Embryonic facial prominence (tissue), 1 donor: ENCODE results near the gene ZNF341.

Experiments
- DNase-seq: peaks from one replicate; pipeline ENCODE4 v3.0.0-alpha.2; 2016; ENCODE audit errors: extremely low spot score

Gene ZNF341

DNA sequence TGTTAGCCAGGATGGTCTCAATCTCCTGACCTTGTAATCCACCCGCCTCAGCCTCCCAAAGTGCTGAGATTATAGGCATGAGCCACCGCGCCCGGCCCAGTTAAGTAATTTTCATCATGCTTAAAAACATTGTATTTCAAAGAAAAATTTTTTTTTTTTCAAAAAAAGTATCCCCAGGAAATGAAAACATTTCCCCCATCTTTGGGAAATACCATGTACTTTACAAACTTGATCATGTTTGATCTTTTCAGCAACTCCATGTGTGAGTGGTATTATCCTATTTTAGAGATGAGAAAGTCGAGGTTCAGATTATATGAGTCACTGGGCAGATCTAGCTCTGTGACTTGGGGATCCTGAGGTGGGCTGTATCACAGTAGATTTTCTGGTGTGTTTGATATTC is 91.2 kb downstream of the ZNF341 start:
- DNase-seq, result no peak

DNA sequence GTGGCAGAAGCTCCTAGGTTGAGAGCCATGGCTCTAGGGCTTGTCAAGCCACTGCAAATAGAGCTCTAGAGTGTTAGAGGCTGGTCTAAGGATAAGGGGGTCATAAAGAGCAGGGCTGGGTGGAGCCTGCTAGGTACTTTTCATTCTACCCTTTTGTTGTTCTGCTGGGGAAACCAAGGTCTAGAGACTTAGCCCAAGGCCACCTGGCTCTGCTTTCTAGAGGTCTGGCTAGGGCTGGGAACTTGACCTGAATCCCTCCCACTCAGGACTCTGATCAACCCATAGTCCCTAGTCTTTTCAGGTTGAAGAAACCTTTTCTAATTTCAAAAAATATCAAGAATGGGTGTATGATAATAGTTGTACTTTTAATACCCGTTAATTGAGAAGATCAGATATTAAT is 93.1 kb downstream of the ZNF341 start:
- no peak for DNase-seq

DNA sequence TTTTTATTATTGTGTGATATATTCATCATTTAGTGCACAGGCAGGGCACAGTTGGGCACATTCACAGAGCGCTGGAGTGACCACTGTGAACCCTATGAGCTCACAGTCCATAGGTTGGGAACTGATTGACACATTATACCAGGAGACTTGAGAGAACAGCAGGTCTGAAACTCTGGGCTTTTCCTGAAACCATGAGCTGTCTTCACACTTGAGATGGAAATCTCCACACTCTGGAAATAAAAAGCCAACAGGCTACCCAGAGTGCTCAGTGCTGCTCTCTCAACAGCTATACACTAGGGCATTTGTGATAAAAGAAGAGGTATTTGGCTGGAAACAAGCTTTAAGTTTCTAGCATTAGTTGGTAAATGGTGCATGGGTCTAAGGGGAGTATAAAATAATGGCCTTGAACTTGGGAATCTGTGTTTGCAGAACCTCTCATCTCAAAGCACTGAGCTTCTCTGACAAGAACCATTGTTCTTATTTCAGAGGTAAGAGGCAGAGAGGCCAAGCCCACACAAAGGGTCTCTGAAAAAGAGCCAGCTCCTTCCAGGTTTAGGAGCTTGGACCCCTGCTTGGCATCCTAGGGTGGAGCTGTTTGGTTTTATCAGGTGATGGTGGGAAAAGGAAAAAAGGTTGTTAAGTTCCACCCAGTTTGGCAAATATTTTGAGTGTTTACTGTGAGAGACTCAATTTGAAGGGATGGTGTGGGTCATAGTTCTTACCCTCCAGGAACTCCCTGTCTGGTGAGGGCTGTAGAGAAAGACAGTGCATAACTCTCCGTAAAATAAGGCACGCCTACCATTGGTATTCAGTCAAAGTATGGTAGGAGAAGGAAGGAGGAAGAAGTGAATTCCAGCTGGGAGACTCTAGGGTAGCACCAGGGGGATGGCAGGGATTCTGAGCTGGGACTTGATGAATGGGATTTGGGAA is 93.8 kb downstream of the ZNF341 start:
- DNase-seq, result no peak

DNA sequence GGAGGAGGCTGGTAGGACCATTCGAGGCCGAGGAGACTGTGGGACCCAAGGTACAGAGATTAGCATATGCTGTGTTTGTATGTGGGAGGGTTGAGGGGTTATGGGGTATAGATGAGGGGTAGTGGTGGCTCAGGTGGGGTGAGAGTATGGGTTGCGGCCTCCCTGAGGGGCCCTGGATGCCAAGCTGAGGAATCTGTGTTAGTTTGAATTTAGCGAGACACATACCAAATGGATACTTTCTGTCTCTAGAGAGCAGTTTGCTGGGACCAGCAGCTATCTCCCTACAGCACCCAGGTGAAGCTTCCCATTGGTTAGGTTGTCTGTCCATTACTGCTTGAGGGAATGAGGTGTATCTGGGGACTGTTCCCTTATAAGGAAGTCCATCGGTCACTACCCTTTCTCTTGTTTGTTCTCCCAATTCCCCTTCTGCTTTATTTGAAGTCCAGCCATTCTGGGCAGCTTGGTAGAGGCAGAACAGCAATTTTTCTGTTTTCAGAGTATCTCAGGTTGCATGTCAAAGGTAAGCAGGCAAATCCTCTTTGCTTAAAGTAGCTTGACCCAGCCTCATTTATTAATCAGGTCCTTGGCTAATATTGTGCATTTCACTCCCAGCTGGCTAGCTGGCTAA is 94.6 kb downstream of the ZNF341 start:
- no peak for DNase-seq

DNA sequence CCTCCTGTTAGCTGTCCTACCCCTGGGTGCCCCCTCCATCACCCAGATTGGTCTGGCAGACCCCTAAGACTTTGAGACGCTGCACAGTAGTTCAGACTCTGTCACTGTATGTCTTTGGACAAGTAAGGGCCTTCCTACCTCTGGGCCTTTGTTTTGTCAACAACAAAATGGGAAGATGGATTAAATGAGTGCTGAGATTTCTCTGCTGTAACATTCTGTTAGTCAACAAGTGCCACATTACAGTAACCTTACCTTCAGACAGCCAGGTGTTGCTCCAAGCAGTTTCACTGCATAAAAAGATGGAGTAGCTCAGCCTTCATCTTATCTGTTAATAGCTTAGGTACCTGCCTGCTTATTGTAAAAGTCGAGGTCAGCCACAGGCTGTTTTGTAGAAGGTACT is 95.3 kb downstream of the ZNF341 start:
- DNase-seq, result no peak

DNA sequence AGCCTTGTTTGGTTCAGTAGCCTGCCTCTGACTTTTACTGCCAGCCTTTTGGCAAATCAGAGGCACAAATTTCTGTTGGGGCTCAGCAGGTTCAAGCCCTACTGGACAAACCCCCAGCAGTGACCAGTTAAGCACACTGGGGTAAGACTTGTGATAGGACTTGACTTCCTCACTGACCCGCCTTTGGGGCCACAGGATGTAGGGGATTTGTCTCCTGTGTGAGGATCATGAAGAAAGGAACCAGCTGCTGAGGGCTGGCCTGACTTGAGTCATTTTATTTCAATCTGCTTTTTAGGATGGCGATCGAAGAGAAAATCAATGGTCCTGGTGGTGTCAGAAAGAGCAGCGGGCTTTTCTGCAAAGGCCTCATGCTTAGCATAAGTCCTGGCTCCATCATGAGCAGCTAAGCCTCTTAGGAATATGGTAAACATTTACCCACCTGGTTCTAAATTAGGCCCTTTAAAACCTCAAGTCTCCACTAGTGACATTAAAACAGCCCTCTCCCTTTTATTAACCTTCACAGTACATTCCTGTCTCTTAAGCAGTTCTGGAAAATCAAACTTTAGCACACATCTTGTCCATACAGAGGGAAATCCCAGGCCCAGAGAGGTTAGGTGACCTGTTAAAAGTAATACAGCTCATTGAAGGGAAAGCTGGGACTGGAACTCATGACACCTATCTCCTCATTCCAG is 96.0 kb downstream of the ZNF341 start:
- no peak for DNase-seq

DNA sequence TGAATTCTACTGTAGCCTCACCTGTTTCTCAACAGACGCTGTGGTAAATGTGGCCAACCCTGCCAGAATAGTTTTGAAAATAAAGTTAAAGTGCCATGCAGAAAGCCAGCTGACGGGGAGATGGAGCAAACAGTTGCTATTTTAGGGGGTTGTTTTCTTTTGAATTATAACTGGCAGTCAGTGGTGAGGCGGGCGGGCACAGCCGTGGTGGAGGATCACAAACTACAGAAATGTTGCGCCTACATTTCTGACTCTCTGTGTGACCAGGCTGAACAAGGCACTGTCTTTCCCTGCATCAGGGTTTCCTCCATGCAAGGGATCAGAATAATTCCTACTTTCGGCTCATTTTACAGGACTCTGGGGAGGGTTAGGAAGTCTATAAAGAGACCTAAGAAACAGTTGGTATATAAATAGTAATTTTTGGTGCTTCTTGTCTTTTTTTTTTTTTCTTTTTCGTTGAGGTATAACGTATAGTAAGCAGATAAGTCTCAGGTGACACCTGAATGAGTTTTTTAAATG is 96.6 kb downstream of the ZNF341 start:
- no peak for DNase-seq

DNA sequence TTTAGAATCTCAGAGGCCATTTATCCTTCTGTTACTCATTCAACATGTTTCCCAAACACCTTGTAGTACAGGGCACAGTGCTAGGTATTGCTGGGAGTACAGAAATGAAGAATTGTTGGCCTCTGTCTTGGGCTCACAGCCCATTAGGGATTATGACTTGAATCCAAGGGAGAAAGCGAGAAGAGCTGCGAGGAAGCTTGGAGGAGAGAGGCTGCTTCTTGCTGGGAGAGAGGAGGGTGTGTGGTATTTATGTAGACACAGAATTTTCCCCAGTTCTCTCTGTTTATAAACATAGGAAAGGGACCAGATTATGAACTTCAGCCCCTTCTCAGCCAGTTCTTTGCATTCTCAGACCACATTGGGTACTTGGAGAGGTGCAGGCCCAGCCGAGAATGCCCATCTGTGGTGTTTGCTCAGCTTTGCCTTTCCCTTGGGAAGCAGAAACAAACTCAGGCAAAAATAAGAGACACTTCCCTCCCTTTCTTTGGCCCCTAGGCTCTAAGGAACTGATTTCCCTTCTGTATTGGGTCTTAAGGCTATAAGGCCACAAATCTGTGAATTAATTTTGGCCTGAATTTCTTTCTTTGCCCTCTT is 97.3 kb downstream of the ZNF341 start:
- DNase-seq, result no peak

DNA sequence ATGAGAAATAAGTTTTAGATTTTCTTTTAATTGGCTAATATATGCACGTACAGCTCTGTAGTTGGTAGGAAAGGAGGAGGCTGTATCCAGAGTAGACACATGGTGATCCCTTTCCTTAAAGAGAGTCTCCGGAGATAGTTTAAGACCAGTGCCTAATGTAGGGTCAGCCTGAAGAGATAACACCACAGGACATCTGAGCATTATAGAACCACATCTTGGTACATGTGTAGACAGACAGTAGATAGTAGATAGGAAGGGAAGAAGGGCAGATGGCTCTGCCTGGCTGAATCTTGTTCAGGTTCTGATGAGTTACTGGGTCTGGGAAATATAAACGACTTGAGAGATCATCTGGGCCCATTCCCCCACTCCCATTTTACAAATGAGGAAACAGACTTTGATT is 97.8 kb downstream of the ZNF341 start:
- DNase-seq, result no peak

DNA sequence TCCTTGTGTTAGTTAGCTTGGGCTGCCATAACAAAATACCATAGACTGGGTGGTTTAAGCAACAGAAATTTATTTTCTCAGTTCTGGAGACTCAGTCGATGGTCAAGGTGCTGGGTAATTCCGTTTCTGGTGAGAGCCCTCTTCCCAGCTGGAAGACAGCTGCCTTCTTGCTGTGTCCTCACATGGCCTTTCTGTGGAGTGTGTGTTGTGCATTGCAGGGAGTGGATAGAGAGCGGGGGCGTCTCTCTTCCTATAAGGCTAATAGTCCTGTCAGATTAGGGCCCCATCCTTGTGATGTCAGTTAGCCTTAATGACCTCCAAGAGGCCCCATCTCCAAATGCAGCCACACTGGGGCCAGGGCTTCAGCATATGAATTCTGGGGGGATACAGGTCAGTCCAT is 98.6 kb downstream of the ZNF341 start:
- DNase-seq, result no peak

DNA sequence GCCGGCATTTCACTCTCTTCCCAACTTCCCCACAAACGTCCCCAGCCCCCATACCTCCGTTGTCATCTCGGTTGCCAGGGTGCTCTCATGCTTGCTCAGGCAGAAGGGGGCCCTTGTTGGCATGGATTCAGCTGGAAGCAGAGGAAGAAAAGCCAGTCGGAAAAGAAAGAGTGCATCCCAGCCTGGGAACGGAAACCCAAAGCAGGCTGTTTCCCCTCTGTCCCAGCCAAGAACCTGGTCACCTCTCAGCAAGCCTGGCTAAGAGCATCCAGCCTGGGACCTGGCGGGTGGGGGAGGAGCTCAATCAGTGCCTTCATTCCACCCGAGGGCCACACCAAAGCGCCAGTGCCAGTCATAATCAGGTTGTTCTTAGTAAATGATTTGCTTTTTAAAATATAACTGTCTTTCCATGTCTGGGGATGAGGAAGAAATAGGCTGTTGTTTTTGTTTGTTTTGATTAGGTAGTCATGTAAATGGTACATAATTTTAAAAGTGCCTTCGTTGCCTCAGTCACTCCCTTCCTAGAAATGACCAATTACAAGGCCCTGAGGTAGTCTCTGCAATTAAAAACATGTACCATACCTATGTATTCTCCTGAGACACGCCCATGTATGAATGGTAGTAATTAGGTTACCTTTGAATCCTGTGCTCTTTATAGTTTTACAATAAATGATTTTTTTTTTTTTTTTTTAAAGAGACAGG is 100.5 kb downstream of the ZNF341 start:
- peak; percentile 41 for DNase-seq

DNA sequence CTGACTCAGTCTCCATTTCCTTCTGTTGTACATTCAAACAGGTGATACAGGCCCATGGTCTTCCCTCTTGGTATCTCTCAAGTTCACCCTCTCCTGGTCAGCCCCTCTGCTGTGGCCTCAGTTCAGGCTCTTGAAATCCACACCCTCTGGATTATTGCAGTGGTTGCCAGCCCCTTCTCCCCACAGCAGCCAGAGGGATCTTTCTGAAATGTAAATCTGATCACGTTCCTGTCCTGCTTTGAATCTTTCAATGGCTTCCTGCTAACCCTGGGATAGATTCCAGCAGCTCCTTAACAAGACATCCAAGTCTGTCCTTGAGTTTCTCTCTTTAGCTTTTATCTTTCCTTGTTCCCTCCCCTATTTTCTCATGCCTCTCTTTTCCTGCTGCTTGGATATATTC is 101.5 kb downstream of the ZNF341 start:
- no peak for DNase-seq

DNA sequence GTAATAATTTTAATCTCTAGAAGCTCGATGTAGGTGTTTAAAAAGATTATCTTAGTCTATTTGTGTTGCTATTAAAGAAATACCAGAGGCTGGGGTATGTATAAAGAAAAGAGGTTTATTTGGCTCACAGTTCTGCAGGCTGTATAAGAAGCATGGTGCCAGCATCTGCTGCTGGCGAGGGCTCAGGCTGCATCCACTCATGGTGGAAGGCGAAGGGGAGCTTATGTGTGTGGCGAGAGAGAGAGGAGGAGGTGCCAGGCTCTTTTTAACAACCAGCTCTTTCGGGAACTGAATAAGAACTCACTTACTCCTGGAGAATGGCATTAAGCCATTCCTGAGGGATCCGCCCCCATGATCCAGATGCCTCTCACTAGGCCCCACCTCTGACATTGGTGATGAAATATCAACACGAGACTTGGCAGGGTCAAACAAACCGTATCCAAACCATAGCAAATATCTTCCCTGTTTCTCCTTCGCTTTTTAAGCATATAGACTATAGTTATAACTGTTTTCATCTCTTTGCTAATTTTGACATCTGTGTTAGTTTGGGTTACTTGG is 103.9 kb downstream of the ZNF341 start:
- no peak for DNase-seq

DNA sequence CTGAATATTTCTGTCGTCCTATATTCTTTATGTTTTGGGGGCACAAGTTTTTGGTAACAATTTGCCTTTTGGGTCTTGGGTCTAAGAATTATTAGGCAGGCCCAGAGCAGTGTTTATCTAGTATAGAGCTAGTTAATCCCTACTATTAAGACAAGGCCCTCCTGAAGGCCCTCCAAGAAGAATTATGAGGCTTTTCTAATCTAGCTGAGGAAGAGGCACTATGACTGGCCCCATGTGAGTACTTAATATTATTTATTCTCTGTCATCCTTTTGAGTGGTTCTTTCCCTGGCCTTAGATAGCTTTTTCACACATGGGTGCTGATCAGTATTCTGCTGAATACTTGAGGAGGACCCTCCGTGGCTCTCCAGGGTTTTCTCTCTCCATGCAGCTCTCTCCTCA is 104.5 kb downstream of the ZNF341 start:
- DNase-seq, result no peak

DNA sequence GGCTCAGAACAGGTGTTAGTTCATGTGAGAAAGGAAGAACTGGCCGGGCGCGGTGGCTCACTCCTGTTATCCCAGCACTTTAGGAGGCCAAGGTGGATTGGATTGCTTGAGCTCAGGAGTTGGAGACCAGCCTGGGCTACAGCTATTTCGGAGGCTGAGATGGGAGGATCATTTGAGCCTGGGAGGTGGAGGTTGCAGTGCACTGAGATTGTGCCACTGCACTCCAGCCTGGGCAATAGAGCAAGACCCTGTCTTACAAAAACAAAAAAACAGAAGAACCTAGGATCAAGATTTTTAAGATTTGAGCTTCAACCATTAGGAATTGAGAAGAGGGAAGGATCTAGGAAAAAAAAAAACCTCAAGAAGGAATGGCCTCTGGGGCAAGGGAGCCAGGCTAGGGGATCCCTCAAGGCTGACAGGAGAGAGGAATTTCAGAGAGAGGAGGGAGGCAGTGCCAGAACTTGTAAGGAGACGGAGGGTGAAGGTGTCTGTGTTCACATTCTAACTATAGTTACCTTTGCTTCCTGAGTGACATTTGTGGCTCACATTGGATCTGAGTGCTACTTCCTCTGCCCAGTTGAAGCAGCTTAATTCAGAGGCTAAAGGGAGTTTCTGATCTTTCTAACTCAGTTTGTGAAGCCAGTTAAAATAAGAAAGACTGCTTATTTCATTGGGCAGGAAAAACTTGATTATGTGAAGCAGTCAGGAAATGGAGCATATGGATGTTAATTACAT is 105.5 kb downstream of the ZNF341 start:
- no peak for DNase-seq

DNA sequence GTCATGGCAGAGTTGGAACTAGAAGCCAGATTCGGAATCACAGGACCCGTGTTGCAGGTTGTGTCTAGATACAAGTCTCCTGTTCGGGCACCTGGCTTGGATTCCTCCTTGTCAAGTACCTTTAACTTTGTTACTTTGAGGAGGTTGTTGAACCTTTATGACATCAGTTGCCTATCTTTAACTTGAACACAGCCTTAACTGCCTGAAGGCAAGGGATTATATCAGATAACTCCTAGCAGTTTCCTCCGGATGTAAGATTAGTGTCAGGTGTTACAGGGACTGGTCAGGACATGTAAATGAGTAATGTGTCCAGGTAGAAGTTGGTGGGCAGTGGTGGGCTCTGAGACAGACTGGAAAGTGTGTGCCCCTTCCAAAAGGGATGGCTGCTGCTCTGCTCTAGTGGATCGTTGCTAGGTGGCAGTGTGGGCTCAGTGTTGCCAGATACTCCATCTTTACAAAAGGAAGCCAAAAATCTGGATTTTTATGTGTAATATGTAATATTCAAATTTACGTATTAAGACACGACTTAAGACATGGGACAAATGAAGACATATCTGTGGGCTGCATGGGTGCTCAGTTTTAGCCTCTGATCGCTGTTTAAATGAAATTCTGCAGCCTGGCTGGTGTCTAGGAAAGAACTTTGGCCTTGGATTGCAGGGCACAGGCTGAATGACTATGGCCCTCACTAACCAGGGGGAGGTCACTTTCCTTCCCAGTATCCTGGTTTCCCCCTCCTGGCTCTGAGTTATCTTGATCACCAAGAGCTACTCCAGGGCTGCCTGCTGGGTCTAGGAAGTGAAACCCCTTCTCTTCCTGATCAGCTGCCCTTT is 106.5 kb downstream of the ZNF341 start:
- no peak for DNase-seq

DNA sequence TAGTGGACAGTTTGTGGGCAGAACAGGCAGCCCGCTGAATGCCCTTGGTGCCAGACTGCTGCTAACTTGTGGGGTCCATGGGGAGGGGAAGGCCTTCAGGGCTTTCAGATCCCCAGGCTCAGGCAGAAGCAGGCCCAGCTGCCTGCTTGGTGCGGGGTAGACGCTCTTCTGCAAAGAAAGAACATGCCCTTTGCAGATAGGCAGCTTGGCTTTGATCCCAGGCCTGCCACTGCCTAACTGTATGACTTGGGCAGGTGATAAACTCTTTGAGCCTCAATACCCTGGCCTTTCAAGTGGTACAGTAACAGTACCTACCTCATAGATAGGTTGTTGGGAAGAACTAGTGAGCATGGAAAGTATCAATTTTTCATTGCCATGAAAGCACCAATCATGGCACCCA is 107.8 kb downstream of the ZNF341 start:
- no peak for DNase-seq

DNA sequence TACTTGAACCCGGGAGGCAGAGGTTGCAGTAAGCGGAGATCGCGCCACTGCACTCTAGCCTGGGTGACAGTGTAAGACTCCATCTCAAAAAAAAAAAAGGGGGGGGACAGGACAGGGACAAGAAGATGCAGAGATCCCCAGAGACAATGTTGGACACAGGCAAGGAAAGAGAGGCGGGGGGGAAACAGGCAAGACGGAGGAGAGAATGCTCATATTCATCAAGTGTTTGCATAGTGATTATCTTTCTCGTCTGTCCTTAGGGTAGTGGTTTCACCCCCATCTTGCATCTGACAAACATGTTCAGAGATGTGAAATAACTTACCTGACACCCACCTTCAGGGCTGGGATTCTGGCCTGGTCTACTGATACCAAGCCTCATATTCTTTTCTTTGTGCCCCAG is 108.4 kb downstream of the ZNF341 start:
- no peak for DNase-seq

DNA sequence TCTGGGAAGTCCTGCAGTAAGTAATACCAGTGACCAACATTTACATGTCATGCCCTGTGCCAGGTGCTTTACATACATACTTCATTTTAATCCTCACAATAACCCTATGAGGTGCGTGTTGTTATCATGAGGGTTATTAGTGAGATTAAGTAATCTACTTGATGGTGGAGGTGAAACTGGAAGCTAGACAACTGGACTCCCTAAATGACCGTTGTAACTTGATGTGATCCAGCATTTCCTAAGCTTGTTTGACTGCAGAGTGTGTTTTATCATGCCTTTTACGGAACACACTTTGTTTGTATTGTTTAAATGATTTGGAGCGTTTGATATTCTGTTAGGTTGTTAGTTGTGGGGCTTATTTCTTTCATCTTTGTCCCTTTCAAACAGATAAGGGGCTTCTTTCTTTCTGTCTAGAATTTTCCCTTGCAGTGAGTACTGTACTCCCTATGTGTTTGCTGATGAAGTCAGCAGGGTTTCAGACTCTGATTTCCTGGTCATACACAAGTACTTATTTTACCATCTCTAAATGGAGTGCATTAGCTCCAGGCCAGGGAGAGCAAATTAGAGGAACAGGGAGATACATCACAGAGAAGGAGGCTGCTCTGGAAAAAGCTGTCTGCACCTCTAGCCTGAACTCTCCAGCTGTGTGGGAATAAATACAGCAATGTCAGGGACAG is 109.1 kb downstream of the ZNF341 start:
- DNase-seq, result no peak
